ENCODE results near the gene ILDR2.

The ILDR2 gene

GRCh38 chr1:166920561-166921475 is 54.5 kb downstream of the ILDR2 start:
- DNase-seq: no peak

GRCh38 chr1:166918956-166919316 is 56.4 kb downstream of the ILDR2 start:
- DNase-seq: no peak

GRCh38 chr1:166918088-166918955 is 57.0 kb downstream of the ILDR2 start:
- no peak for DNase-seq

- peak; percentile 41 for DNase-seq
Observed at GRCh38 chr1:166915941-166916340, 59.4 kb downstream of the ILDR2 start.

GRCh38 chr1:166915042-166915441 is 60.3 kb downstream of the ILDR2 start:
- no peak for DNase-seq

GRCh38 chr1:166914111-166914510 is 61.2 kb downstream of the ILDR2 start:
- DNase-seq: peak; percentile 10

GRCh38 chr1:166911624-166912023 is 63.7 kb downstream of the ILDR2 start:
- DNase-seq: no peak

- peak; percentile 80 for DNase-seq
Observed at GRCh38 chr1:166910396-166910994, 64.8 kb downstream of the ILDR2 start.

- DNase-seq: no peak
Observed at GRCh38 chr1:166908942-166909341, 66.4 kb downstream of the ILDR2 start.

- DNase-seq: no peak
Observed at GRCh38 chr1:166907763-166908162, 67.6 kb downstream of the ILDR2 start.

GRCh38 chr1:166907051-166907450 is 68.3 kb downstream of the ILDR2 start:
- no peak for DNase-seq

GRCh38 chr1:166906647-166907046 is 68.7 kb downstream of the ILDR2 start:
- DNase-seq: no peak

GRCh38 chr1:166905900-166906299 is 69.4 kb downstream of the ILDR2 start:
- DNase-seq: peak; percentile 63

- no peak for DNase-seq
Observed at GRCh38 chr1:166905136-166905535, 70.2 kb downstream of the ILDR2 start.

GRCh38 chr1:166903232-166903631 is 72.1 kb downstream of the ILDR2 start:
- no peak for DNase-seq

- peak; percentile 42 for DNase-seq
Observed at GRCh38 chr1:166902279-166902678, 73.1 kb downstream of the ILDR2 start.

- DNase-seq: peak; percentile 6
Observed at GRCh38 chr1:166900987-166901386, 74.4 kb downstream of the ILDR2 start.

GRCh38 chr1:166899769-166900168 is 75.6 kb downstream of the ILDR2 start:
- no peak for DNase-seq

- DNase-seq: no peak
Observed at GRCh38 chr1:166895766-166896165, 79.6 kb downstream of the ILDR2 start.

GRCh38 chr1:166889776-166890175 is 85.6 kb downstream of the ILDR2 start:
- DNase-seq: no peak

- no peak for DNase-seq
Observed at GRCh38 chr1:166888373-166889111, 86.8 kb downstream of the ILDR2 start.

- DNase-seq: no peak
Observed at GRCh38 chr1:166884971-166885370, 90.4 kb downstream of the ILDR2 start.

Measured in fibroblast of skin of right biceps (primary cell).